Globus pallidus (tissue), 1 donor: Measurements from ENCODE around the gene ZNF136.
A peak's percentile ranks its signal among the peaks of the same experiment; 100 is the strongest.

ENCODE experiments used
- DNase-seq: peaks from one replicate; pipeline ENCODE4 v3.0.0-alpha.2; 2015; ENCODE audit warnings: low spot score

Gene ZNF136

GRCh38 chr19:12194827-12195731 lies 32.2 kb downstream of the ZNF136 start:
- DNase-seq: peak; percentile 77

DNA sequence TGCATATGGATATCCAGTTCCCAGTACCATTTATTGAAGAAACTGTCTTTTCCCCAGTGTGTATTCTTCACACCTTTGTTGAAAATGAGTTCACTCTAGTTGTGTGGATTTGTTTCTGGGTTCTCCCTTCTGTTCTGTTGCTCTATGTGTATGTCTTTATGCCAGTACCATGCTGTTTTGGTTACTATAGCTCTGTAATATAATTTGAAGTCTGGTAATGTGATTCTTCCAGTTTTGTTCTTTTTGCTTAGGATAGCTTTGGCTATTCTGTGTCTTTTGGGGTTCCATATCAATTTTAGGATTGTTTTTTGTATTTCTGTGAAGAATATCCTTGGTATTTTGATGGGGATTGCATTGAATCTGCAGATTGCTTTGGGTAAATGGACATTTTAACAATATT lies 35.2 kb downstream of the ZNF136 start:
- no peak for DNase-seq

GRCh38 chr19:12199757-12200419 lies 37.0 kb downstream of the ZNF136 start:
- no peak for DNase-seq

DNA sequence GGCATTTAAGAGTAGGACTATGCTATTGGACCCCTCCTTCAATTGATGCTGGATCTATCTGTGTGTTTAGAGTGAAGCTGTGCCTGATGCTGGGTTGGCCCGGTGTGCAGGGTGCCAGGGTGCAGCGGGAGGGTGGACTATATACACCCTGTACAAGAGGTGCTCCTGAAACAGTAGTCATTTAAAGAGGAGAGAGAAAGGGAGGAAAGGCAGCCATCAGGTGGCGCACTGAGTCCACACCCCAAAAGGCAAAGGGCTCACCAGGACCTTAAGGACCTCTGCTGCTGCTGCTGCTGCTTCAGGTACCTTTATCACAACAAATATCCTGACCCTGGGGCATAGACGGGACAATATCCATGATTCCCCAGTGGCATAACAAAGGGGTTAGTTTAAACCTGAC lies 39.4 kb downstream of the ZNF136 start:
- no peak for DNase-seq

DNA sequence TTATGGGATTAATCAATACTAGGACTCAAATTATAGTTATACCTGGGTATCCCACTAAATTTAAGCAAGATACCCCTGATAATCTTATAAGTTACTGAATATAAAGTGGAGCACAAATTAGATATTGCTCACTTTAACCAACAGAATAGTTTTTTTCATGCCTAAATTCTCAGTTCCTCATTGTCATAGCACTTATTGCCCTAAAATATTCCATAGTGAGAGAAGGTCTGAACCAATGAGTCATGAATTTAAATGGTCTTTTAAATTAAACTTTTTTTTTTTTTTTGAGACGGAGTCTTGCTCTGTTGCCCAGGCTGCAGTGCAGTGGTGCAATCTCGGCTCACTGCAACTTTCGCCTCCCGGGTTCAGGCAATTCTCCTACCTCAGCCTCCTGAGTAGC lies 42.4 kb downstream of the ZNF136 start:
- DNase-seq: no peak

DNA sequence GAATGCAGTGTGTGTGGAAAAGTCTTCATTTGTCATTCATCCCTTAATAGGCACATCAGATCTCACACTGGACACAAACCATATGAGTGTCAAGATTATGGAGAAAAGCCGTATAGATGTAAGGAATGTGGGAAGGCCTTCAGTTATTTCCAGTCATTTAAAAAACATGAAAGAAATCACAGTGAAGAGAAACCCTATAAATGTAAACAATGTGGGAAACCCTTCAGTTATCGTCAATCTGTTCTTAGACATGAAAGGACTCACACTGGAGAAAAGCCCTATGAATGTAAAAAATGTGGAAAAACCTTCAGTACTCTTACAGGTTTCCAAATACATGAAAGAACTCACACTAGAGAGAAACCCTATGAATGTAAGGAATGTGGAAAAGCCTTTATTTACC lies 45.3 kb downstream of the ZNF136 start:
- DNase-seq: no peak

DNA sequence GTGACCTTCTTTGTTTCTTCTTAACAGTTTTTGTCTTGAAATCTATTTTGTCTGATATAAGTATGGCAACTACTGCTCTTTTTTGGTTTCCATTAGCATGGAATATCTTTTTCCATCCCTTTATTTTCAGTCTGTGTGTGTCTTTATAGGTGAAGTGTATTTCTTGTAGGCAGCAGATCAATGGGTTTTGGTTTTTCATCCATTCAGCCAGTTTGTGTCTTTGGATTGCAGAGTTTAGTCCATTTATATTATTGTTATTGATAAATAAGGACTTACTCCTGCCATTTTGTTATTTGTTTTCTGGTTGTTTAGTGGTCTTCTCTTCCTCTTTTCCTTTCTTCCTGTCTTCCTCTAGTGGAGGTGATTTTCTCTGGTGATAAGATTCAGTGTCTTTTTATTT lies 54.4 kb downstream of the ZNF136 start:
- no peak for DNase-seq

DNA sequence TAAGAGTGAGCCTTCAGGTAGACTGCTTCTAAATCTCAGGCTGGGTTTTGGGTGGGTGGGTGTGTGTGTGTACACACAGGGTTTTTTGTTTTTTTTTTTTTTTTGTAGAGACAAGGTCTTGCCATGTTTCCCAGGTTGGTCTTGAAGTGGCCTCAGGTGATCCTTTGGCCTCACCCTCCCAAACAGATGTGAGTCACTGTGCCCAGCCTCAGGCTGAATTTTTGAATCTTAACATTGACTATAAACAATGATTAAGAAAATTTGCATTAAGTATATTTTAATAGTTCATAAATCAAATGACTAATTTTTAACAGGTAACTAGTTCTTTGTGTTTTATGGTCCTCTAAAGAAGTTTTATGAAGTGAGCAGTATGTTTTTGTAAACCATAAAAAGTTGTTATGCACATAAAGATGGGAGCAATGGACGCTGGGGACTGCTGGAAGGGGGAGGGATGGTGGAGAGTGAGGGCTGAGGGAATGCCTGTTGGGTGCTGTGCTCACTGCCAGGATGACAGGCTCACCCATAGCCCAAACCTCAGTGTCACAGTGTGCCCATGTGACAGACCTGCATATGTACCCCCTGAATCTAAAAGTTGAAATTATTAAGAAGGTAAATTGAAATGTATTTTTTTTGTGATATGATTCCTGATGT lies 60.2 kb downstream of the ZNF136 start:
- DNase-seq: no peak

- DNase-seq: no peak
These were observed 61.8 kb downstream of the ZNF136 start for GRCh38 chr19:12224676-12225075.

- DNase-seq: no peak
These were observed 67.1 kb downstream of the ZNF136 start for GRCh38 chr19:12229990-12230389.

GRCh38 chr19:12230751-12231733 lies 68.1 kb downstream of the ZNF136 start:
- DNase-seq: no peak

DNA sequence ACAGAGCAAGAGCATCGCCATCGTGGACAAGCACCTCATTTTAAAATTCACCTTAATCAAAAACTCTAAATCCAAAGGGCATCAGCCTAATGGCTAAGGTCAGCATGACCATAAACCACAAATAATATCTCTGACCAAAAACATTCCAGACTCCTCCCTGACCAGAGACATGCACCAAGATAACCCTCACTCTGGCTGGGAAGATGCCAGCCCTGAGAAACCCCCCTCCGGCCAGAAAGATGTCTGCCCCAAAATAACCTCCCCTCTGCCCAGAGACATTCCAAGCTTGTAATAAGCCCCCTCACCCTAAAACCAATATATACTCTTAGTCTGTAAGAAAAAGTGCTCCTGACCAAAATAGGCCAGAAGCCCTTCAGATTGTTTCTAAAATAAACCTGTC lies 70.1 kb downstream of the ZNF136 start:
- no peak for DNase-seq

GRCh38 chr19:12237143-12237839 lies 74.4 kb downstream of the ZNF136 start:
- DNase-seq: no peak
